H1 (cell line): ENCODE measurements around the gene TFG. TPM values are rescaled to one million over a fixed set of nuclear protein-coding genes. Genes with fewer than 3 reads are reported as not detected.

Experiments used
- CTCF ChIA-PET: fragments of 300-600 bp; sonication (Branson Sonifier 250); formaldehyde crosslinking; loops from one replicate; lab custom pipeline; 2021; ENCODE audit not compliant: partially characterized antibody; lab: Charles Lee
- POLR2A ChIA-PET: fragments of 300-600 bp; sonication (Branson Sonifier 250); formaldehyde crosslinking; loops from one replicate; lab custom pipeline; 2021; ENCODE audit warnings: inconsistent platforms; ENCODE audit not compliant: partially characterized antibody; lab: Charles Lee
- DNase-seq, 2 experiments: peaks; one replicate each; pipeline versions ENCODE4 v3.0.0 to v3.0.0-alpha.2; 2010 to 2022; ENCODE audit warnings: low spot score in 2 of 2, low read depth in 1 of 2, mixed read lengths in 1 of 2
- FAIRE-seq: peaks from 2 replicates; lab custom pipeline; 2011; peaks lifted over from hg19 to GRCh38; lab: Jason Lieb, UNC
- H2AFZ ChIP-seq: 2 replicates; pipeline ENCODE4 v1.8.1; 2012; ENCODE audit warnings: low read length, inconsistent platforms
- H2AK5ac ChIP-seq: 2 replicates; pipeline ENCODE4 v1.6.1; 2013; ENCODE audit warnings: low read depth, low read length
- H2BK120ac ChIP-seq: replicated peaks from 2 replicates; pipeline ENCODE3; 2013; ENCODE audit warnings: low read depth, low read length, inconsistent platforms
- H2BK12ac ChIP-seq: 2 replicates; pipeline ENCODE4 v1.6.1; 2013; ENCODE audit warnings: low read depth, low read length
- H2BK15ac ChIP-seq: 2 replicates; pipeline ENCODE4 v1.6.1; 2013; ENCODE audit warnings: low read length
- H2BK20ac ChIP-seq: 2 replicates; pipeline ENCODE4 v1.6.1; 2013; ENCODE audit warnings: low read length
- H2BK5ac ChIP-seq: 2 replicates; pipeline ENCODE4 v1.6.1; 2013; ENCODE audit warnings: low read depth, low read length
- H3K14ac ChIP-seq: 2 replicates; pipeline ENCODE4 v1.6.1; 2013; ENCODE audit warnings: inconsistent platforms; ENCODE audit not compliant: insufficient read length
- H3K18ac ChIP-seq: 2 replicates; pipeline ENCODE4 v1.6.1; 2013; ENCODE audit warnings: low read length; ENCODE audit errors: extremely low read depth
- H3K23ac ChIP-seq: 2 replicates; pipeline ENCODE4 v1.6.1; 2013; ENCODE audit warnings: inconsistent platforms; ENCODE audit not compliant: insufficient read length
- H3K23me2 ChIP-seq: 2 replicates; pipeline ENCODE4 v1.6.1; 2013; ENCODE audit warnings: low read depth, low read length
- H3K27ac ChIP-seq: 2 replicates; pipeline ENCODE4 v1.6.1; 2011; ENCODE audit warnings: low read depth, low read length, inconsistent platforms
- H3K27me3 ChIP-seq, 4 experiments: replicated peaks in 1 of 4; 1 replicate in 1 of 4; 2 replicates in 3 of 4; pipeline versions ENCODE4 v1.6.1 to v1.8.1; 2011 to 2013; ENCODE audit warnings: low read length in 3 of 4, mild to moderate bottlenecking in 3 of 4, inconsistent platforms in 2 of 4, mixed read lengths in 2 of 4, moderate library complexity in 1 of 4; ENCODE audit not compliant: control insufficient read depth in 3 of 4, insufficient read depth in 3 of 4; ENCODE audit errors: extremely low read depth in 1 of 4
- H3K36me3 ChIP-seq, 4 experiments: 2 replicates each; pipeline versions ENCODE4 v1.6.1 to v1.8.1; 2011 to 2013; ENCODE audit warnings: mild to moderate bottlenecking in 4 of 4, low read length in 3 of 4, moderate library complexity in 2 of 4, control low read depth in 1 of 4, inconsistent platforms in 1 of 4; ENCODE audit not compliant: insufficient read depth in 4 of 4, control insufficient read depth in 2 of 4
- H3K4ac ChIP-seq: replicated peaks from 2 replicates; pipeline ENCODE3; 2013; ENCODE audit warnings: low read length, low read depth, mixed read lengths, inconsistent platforms; ENCODE audit not compliant: insufficient read length
- H3K4me1 ChIP-seq, 4 experiments: replicated peaks in 1 of 4; 1 replicate in 1 of 4; 2 replicates in 3 of 4; pipeline versions ENCODE4 v1.6.1 to v1.8.1; 2011 to 2013; ENCODE audit warnings: low read length in 3 of 4, inconsistent platforms in 2 of 4, mixed read lengths in 1 of 4; ENCODE audit not compliant: insufficient read depth in 4 of 4, control insufficient read depth in 3 of 4
- H3K4me2 ChIP-seq, 2 experiments: 2 replicates each; pipeline versions ENCODE4 v1.6.1 to v1.8.1; 2011 to 2013; ENCODE audit warnings: low read depth in 2 of 2, low read length in 2 of 2, control low read depth in 1 of 2, inconsistent platforms in 1 of 2, mild to moderate bottlenecking in 1 of 2; ENCODE audit not compliant: insufficient read depth in 1 of 2
- H3K4me3 ChIP-seq, 4 experiments: fragments of 200-600, 300-600 bp in 1 of 4; sonication (generic), shearing (Covaris generic), sonication (Bioruptor Twin) in 1 of 4; 2 replicates each; pipeline versions ENCODE4 v1.5.1 to v1.8.1; 2011 to 2016; ENCODE audit warnings: low read length in 4 of 4, low read depth in 3 of 4, control low read depth in 2 of 4, inconsistent platforms in 2 of 4, mild to moderate bottlenecking in 2 of 4, mixed read lengths in 1 of 4, moderate library complexity in 1 of 4; ENCODE audit not compliant: insufficient read depth in 2 of 4; ENCODE audit errors: extremely low read depth in 1 of 4
- H3K56ac ChIP-seq: replicated peaks from 2 replicates; pipeline ENCODE3; 2013; ENCODE audit warnings: low read depth, mild to moderate bottlenecking, mixed read lengths, low read length, inconsistent platforms; ENCODE audit not compliant: insufficient read length
- H3K79me1 ChIP-seq: 2 replicates; pipeline ENCODE4 v1.6.1; 2013; ENCODE audit warnings: low read depth, low read length, control low read depth
- H3K79me2 ChIP-seq, 2 experiments: 2 replicates each; pipeline versions ENCODE4 v1.6.1 to v1.8.1; 2012 to 2013; ENCODE audit warnings: low read length in 2 of 2, mild to moderate bottlenecking in 2 of 2, inconsistent platforms in 1 of 2; ENCODE audit not compliant: insufficient read depth in 2 of 2, control insufficient read depth in 1 of 2
- H3K9ac ChIP-seq, 4 experiments: replicated peaks in 1 of 4; 1 replicate in 1 of 4; 2 replicates in 3 of 4; pipeline versions ENCODE4 v1.6.1 to v1.8.1; 2011 to 2013; ENCODE audit warnings: low read depth in 3 of 4, low read length in 3 of 4, control low read depth in 2 of 4, mild to moderate bottlenecking in 2 of 4, moderate library complexity in 2 of 4, inconsistent platforms in 1 of 4; ENCODE audit errors: extremely low read depth in 1 of 4
- H3K9me3 ChIP-seq, 2 experiments: 2 replicates each; pipeline versions ENCODE4 v1.6.1 to v1.8.1; 2012 to 2013; ENCODE audit warnings: mild to moderate bottlenecking in 2 of 2, moderate library complexity in 2 of 2, control low read depth in 1 of 2, inconsistent platforms in 1 of 2, low read depth in 1 of 2, low read length in 1 of 2, mixed read lengths in 1 of 2; ENCODE audit not compliant: insufficient read depth in 2 of 2
- H4K20me1 ChIP-seq, 2 experiments: replicated peaks in 1 of 2; 2 replicates each; pipeline versions ENCODE3 to v1.8.1; 2011 to 2013; ENCODE audit warnings: inconsistent platforms in 2 of 2, low read length in 2 of 2, mild to moderate bottlenecking in 1 of 2; ENCODE audit not compliant: insufficient read depth in 2 of 2, control insufficient read depth in 1 of 2
- H4K5ac ChIP-seq: 2 replicates; pipeline ENCODE4 v1.6.1; 2013; ENCODE audit warnings: low read length, low read depth, mixed read lengths, inconsistent platforms; ENCODE audit not compliant: insufficient read length
- H4K8ac ChIP-seq: 2 replicates; pipeline ENCODE4 v1.8.0; 2013; ENCODE audit warnings: mild to moderate bottlenecking, moderate library complexity, low read length, inconsistent platforms; ENCODE audit not compliant: insufficient read depth; ENCODE audit errors: extremely low read depth
- H4K91ac ChIP-seq: replicated peaks from 2 replicates; pipeline ENCODE3; 2013; ENCODE audit warnings: low read length, mixed read lengths, inconsistent platforms; ENCODE audit not compliant: insufficient read length
- BCL11A ChIP-seq, 2 experiments: IDR thresholded peaks; one replicate each; pipeline ENCODE4 v1.6.1; 2011; ENCODE audit warnings: low read depth in 2 of 2, low read length in 2 of 2, mild to moderate bottlenecking in 2 of 2
- JUND ChIP-seq: IDR thresholded peaks from 2 replicates; pipeline ENCODE4 v1.6.1; 2011; ENCODE audit warnings: mild to moderate bottlenecking, improper control_type of control experiment, low read length
- KDM4A ChIP-seq: IDR thresholded peaks from one replicate; pipeline ENCODE4 v1.7.1; 2012; ENCODE audit warnings: low read depth, mild to moderate bottlenecking, moderate library complexity, low read length, inconsistent platforms; ENCODE audit not compliant: severe bottlenecking
- KDM5A ChIP-seq: fragments of 200-600 bp; IDR thresholded peaks from 2 replicates; pipeline ENCODE4 v1.7.1; 2012; ENCODE audit warnings: mild to moderate bottlenecking, low read length, inconsistent platforms, mixed read lengths
- POU5F1 ChIP-seq: IDR thresholded peaks from 2 replicates; pipeline ENCODE4 v1.6.1; 2011; ENCODE audit warnings: low read depth, mild to moderate bottlenecking, low read length, moderate library complexity
- RFX5 ChIP-seq: IDR thresholded peaks from 2 replicates; pipeline ENCODE4 v1.6.1; 2011; ENCODE audit warnings: low read depth, low read length, improper control_type of control experiment, borderline replicate concordance
- RNF2 ChIP-seq: fragments of 200-900, 300-1000 bp; sonication (generic); IDR thresholded peaks from 2 replicates; pipeline ENCODE4 v1.7.1; 2016; ENCODE audit warnings: borderline replicate concordance, low read depth, mild to moderate bottlenecking, antibody characterized with exemption, low read length; ENCODE audit not compliant: poor library complexity, severe bottlenecking; ENCODE audit errors: missing control alignments
- SIN3A ChIP-seq, 2 experiments: IDR thresholded peaks in 1 of 2; conservative IDR thresholded peaks in 1 of 2; 2 replicates each; pipeline ENCODE4 v1.6.1; 2011 to 2012; ENCODE audit warnings: low read length in 2 of 2, improper control_type of control experiment in 1 of 2, low read depth in 1 of 2, mild to moderate bottlenecking in 1 of 2
- TAF1 ChIP-seq: IDR thresholded peaks from 2 replicates; pipeline ENCODE4 v1.6.1; 2011; ENCODE audit warnings: mild to moderate bottlenecking, low read depth, low read length
- WGBS, 2 experiments: shearing (Covaris generic) in 1 of 2; methylation state at CpG; one replicate each; pipeline versions ENCODE4 v1.1.6 to v1.1.7; 2013 to 2015; ENCODE audit warnings: low lambda C conversion rate in 2 of 2, mixed read lengths in 2 of 2, inconsistent platforms in 1 of 2, low coverage in 1 of 2, missing lambda C conversion rate in 1 of 2; ENCODE audit not compliant: insufficient replicate concordance in 2 of 2, insufficient coverage in 1 of 2, insufficient read length in 1 of 2; ENCODE audit errors: extremely low coverage in 1 of 2, missing lambda C conversion rate in 1 of 2; 5-methylcytosine and 5-hydroxymethylcytosine counted together
- polyA plus RNA-seq, 7 experiments: library from polyadenylated mRNA; depleted of rRNA in 3 of 7; stranded (reverse) in 5 of 7; unstranded in 2 of 7; fragments of >200 nt in 5 of 7; fragments of 200-250 nt in 2 of 7; gene quantifications; 1 replicate in 5 of 7; 2 replicates in 1 of 7; 4 replicates in 1 of 7; pipeline versions ENCODE4 v1.2.1 to v1.2.3, GENCODE V29; 2011 to 2013; ENCODE audit warnings: missing spikeins in 2 of 7, mixed read lengths in 2 of 7
- total RNA-seq: library from RNA; stranded (reverse); fragmentation: NEBNext Ultra II Directional; extraction: Animal tissue kit (Norgen Biotek cat#: 25700); gene quantifications from 2 replicates; pipeline ENCODE4 v1.2.1, GENCODE V29; 2021
- TF ChIP-seq, protein P1 (sequence below), 3 experiments: IDR thresholded peaks; 1 replicate in 2 of 3; 2 replicates in 1 of 3; pipeline versions ENCODE4 v1.5.1 to v1.6.1; 2011; ENCODE audit warnings: low read length in 3 of 3, mild to moderate bottlenecking in 3 of 3, inconsistent platforms in 2 of 3, low read depth in 1 of 3, moderate library complexity in 1 of 3; ENCODE audit not compliant: insufficient read depth in 1 of 3; ENCODE audit errors: control extremely low read depth in 1 of 3
- TF ChIP-seq, protein P2 (sequence below): IDR thresholded peaks from 2 replicates; pipeline ENCODE4 v1.6.1; 2012; ENCODE audit warnings: inconsistent platforms

Gene TFG
- total and polyA plus RNA-seq, 2 of the 8 experiments (the other 6 are each of a cell fraction or from before 2014, with no cell fraction given): 81.9 to 98.4 TPM

DNA sequence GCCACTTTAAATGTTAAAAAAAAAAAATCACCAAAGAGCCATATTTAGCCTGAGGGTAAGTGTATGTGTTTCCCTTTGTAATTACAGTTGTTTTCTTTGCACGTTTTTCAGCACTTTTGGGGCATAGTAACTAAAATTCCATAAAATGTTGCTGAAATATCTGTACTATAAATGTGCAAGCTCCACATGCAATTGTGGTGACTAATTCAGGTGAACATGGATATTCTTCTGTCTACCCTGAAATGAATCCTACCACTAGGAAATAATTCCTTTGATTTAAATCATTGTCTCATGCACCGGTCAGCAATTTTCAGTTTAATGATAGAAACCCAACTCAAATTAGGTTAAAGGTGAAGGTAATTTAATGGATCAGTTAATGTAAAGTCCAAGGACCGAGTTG, 13.1 kb upstream of the TFG start:
- H3K18ac ChIP-seq: no peak overlapping the region
- H2BK20ac ChIP-seq: no peak overlapping the region
- H3K27me3 ChIP-seq: no peaks in the 10 kb centered on the region; a peak in 1 of 7 replicates
- no peak overlapping the region for H3K4me2 ChIP-seq
- H2BK15ac ChIP-seq: no peak overlapping the region
- no peak overlapping the region for H2BK5ac ChIP-seq
- H3K4me3 ChIP-seq: no peak overlapping the region
- no peaks in the 10 kb centered on the region for H3K36me3 ChIP-seq
- H4K91ac ChIP-seq: no peak overlapping the region
- H3K56ac ChIP-seq: no peak overlapping the region
- ChIA-PET POLR2A (no interaction called here), CTCF (no interaction called here)
- no peak overlapping the region for H3K9ac ChIP-seq
- no peak overlapping the region for H2AFZ ChIP-seq
- H3K23me2 ChIP-seq: no peaks in the 10 kb centered on the region
- no peak overlapping the region for H2AK5ac ChIP-seq
- no peaks in the 10 kb centered on the region for H4K20me1 ChIP-seq
- no peak overlapping the region for H3K27ac ChIP-seq
- DNase-seq (no peak), FAIRE-seq (no peak)
- no peaks in the 10 kb centered on the region for H3K79me1 ChIP-seq
- 92% methylated on average over 3 of the region's 3 CpGs; no CpG with 5 or more reads in 1 of the 2 experiments for WGBS, 2 experiments
- no peak overlapping the region for H2BK120ac ChIP-seq
- H3K79me2 ChIP-seq: no peaks in the 10 kb centered on the region
- no peaks in the 10 kb centered on the region for H3K9me3 ChIP-seq
- no peak overlapping the region for H4K5ac ChIP-seq
- H2BK12ac ChIP-seq: no peak overlapping the region
- H3K14ac ChIP-seq: no peak overlapping the region
- no peak overlapping the region for H4K8ac ChIP-seq
- no peak overlapping the region for H3K23ac ChIP-seq
- no peaks in the 10 kb centered on the region for H3K4me1 ChIP-seq
- no peak overlapping the region for H3K4ac ChIP-seq
- TF ChIP-seq, protein P1, sequence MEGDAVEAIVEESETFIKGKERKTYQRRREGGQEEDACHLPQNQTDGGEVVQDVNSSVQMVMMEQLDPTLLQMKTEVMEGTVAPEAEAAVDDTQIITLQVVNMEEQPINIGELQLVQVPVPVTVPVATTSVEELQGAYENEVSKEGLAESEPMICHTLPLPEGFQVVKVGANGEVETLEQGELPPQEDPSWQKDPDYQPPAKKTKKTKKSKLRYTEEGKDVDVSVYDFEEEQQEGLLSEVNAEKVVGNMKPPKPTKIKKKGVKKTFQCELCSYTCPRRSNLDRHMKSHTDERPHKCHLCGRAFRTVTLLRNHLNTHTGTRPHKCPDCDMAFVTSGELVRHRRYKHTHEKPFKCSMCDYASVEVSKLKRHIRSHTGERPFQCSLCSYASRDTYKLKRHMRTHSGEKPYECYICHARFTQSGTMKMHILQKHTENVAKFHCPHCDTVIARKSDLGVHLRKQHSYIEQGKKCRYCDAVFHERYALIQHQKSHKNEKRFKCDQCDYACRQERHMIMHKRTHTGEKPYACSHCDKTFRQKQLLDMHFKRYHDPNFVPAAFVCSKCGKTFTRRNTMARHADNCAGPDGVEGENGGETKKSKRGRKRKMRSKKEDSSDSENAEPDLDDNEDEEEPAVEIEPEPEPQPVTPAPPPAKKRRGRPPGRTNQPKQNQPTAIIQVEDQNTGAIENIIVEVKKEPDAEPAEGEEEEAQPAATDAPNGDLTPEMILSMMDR (IDR thresholded peaks at IDR 0.05; ENCODE audit: control extremely low read depth in 1 of 3, insufficient read depth in 1 of 3, low read depth in 1 of 3, low read length in 3 of 3): no peak
- no peak for TF ChIP-seq BCL11A (IDR thresholded peaks at IDR 0.05; ENCODE audit: low read depth in 2 of 2, low read length in 2 of 2)
- TF ChIP-seq TAF1: no peak
- no peak for TF ChIP-seq RNF2
- TF ChIP-seq POU5F1: no peak
- no peak for TF ChIP-seq JUND
- no peak for TF ChIP-seq KDM5A
- no peak for TF ChIP-seq RFX5
- no peak for TF ChIP-seq KDM4A
- TF ChIP-seq SIN3A (conservative IDR thresholded peaks at IDR 0.05 in 1 of 2, IDR thresholded peaks at IDR 0.05 in 1 of 2; ENCODE audit: low read depth in 1 of 2, low read length in 2 of 2): no peak
- TF ChIP-seq, protein P2, sequence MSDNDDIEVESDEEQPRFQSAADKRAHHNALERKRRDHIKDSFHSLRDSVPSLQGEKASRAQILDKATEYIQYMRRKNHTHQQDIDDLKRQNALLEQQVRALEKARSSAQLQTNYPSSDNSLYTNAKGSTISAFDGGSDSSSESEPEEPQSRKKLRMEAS: no peak
